IMR-90 (cell line): ENCODE results near the gene NAXE. TPM values are rescaled to one million over a fixed set of nuclear protein-coding genes. Genes with fewer than 3 reads are reported as not detected.

Experiments used
- ATAC-seq: fragments of 200-7000 bp; cut with Tn5 transposase; 2 replicates; pipeline ENCODE4 v1.9.1; 2020; ENCODE audit warnings: low read depth, mild to moderate bottlenecking, moderate library complexity
- BruUV-seq: library from RNA; stranded (reverse); fragments of 400-500 nt; replicated peaks from 2 replicates; lab custom pipeline; 2021; lab: Mats Ljungman, UMichigan
- CTCF ChIA-PET: fragments of 300-600 bp; formaldehyde crosslinking; extraction: SDS; loops from one replicate; lab custom pipeline; 2021; ENCODE audit warnings: antibody characterized with exemption; lab: Yijun Ruan, JAX
- POLR2A ChIA-PET: fragments of 300-600 bp; sonication (Branson Sonifier 250); formaldehyde crosslinking; loops from one replicate; lab custom pipeline; 2022; ENCODE audit warnings: antibody characterized with exemption; ENCODE audit not compliant: unreplicated experiment; lab: Charles Lee
- DNase-seq: peaks from one replicate; pipeline ENCODE4 v3.0.0; 2013
- H2AFZ ChIP-seq: replicated peaks from 2 replicates; pipeline ENCODE3; 2013; ENCODE audit warnings: low read length, mild to moderate bottlenecking; ENCODE audit not compliant: poor library complexity
- H2AK5ac ChIP-seq: 2 replicates; pipeline ENCODE4 v1.6.1; 2013; ENCODE audit warnings: low read depth, low read length, inconsistent platforms
- H2AK9ac ChIP-seq: replicated peaks from 2 replicates; pipeline ENCODE3; 2013; ENCODE audit warnings: mild to moderate bottlenecking, low read depth, low read length, moderate library complexity; ENCODE audit not compliant: poor library complexity
- H2BK120ac ChIP-seq: 2 replicates; pipeline ENCODE4 v1.6.1; 2013; ENCODE audit warnings: low read depth, low read length, inconsistent platforms
- H2BK15ac ChIP-seq: 3 replicates; pipeline ENCODE4 v1.6.1; 2013; ENCODE audit warnings: low read depth, low read length, inconsistent platforms
- H2BK20ac ChIP-seq: 2 replicates; pipeline ENCODE4 v1.6.1; 2013; ENCODE audit warnings: low read depth, mild to moderate bottlenecking, inconsistent platforms, low read length, moderate library complexity
- H2BK5ac ChIP-seq: 2 replicates; pipeline ENCODE4 v1.6.1; 2013; ENCODE audit warnings: mild to moderate bottlenecking, low read depth, low read length, inconsistent platforms; ENCODE audit not compliant: poor library complexity, severe bottlenecking
- H3K14ac ChIP-seq: replicated peaks from 2 replicates; pipeline ENCODE4 v1.6.1; 2013; ENCODE audit warnings: low read depth, low read length, inconsistent platforms
- H3K18ac ChIP-seq: 2 replicates; pipeline ENCODE4 v1.6.1; 2013; ENCODE audit warnings: low read depth, low read length, control low read depth
- H3K23ac ChIP-seq: 2 replicates; pipeline ENCODE4 v1.6.1; 2013; ENCODE audit warnings: low read depth, low read length, inconsistent platforms
- H3K27ac ChIP-seq: 2 replicates; pipeline ENCODE4 v1.5.1; 2013; ENCODE audit warnings: mild to moderate bottlenecking, control low read depth, low read length; ENCODE audit not compliant: insufficient read depth
- H3K27me3 ChIP-seq: 2 replicates; pipeline ENCODE4 v1.6.1; 2013; ENCODE audit warnings: low read length; ENCODE audit not compliant: control insufficient read depth, insufficient read depth
- H3K36me3 ChIP-seq: 2 replicates; pipeline ENCODE4 v1.6.1; 2013; ENCODE audit warnings: low read length, mixed read lengths; ENCODE audit not compliant: control insufficient read depth, insufficient read depth
- H3K4ac ChIP-seq: 2 replicates; pipeline ENCODE4 v1.6.1; 2013; ENCODE audit warnings: low read depth, low read length, inconsistent platforms
- H3K4me1 ChIP-seq: 2 replicates; pipeline ENCODE4 v1.6.1; 2013; ENCODE audit warnings: low read length, mixed read lengths; ENCODE audit not compliant: control insufficient read depth, insufficient read depth
- H3K4me2 ChIP-seq: 2 replicates; pipeline ENCODE4 v1.6.1; 2013; ENCODE audit warnings: low read depth, mild to moderate bottlenecking, control low read depth, low read length, moderate library complexity
- H3K4me3 ChIP-seq: 2 replicates; pipeline ENCODE4 v1.5.1; 2013; ENCODE audit warnings: low read depth, mild to moderate bottlenecking, control low read depth, low read length, moderate library complexity; ENCODE audit not compliant: insufficient read depth
- H3K56ac ChIP-seq: 2 replicates; pipeline ENCODE4 v1.6.1; 2013; ENCODE audit warnings: low read length, inconsistent platforms; ENCODE audit not compliant: insufficient read depth; ENCODE audit errors: extremely low read depth
- H3K79me1 ChIP-seq, 2 experiments: 2 replicates each; pipeline ENCODE4 v1.6.1; 2013; ENCODE audit warnings: low read length in 2 of 2, inconsistent platforms in 1 of 2, low read depth in 1 of 2
- H3K9ac ChIP-seq: 2 replicates; pipeline ENCODE4 v1.6.1; 2013; ENCODE audit warnings: low read depth, low read length, control low read depth
- H3K9me1 ChIP-seq: 2 replicates; pipeline ENCODE4 v1.6.1; 2013; ENCODE audit warnings: low read length, inconsistent platforms; ENCODE audit not compliant: insufficient read depth
- H3K9me3 ChIP-seq: 2 replicates; pipeline ENCODE4 v1.6.1; 2013; ENCODE audit warnings: low read length; ENCODE audit not compliant: control insufficient read depth, insufficient read depth
- H4K20me1 ChIP-seq: 2 replicates; pipeline ENCODE4 v1.6.1; 2013; ENCODE audit warnings: low read length, inconsistent platforms; ENCODE audit not compliant: insufficient read depth
- H4K5ac ChIP-seq: 2 replicates; pipeline ENCODE4 v1.6.1; 2013; ENCODE audit warnings: mild to moderate bottlenecking, low read depth, low read length, control low read depth
- H4K8ac ChIP-seq, 2 experiments: 2 replicates each; pipeline ENCODE4 v1.6.1; 2013; ENCODE audit warnings: low read depth in 2 of 2, low read length in 2 of 2, control low read depth in 1 of 2, inconsistent platforms in 1 of 2
- H4K91ac ChIP-seq: 2 replicates; pipeline ENCODE4 v1.6.1; 2013; ENCODE audit warnings: low read depth, low read length, inconsistent platforms; ENCODE audit not compliant: insufficient read depth
- BHLHE40 ChIP-seq: fragments of 150-350 bp; IDR thresholded peaks from 2 replicates; pipeline ENCODE4 v1.6.1; 2016; ENCODE audit warnings: mild to moderate bottlenecking, low read depth, low read length
- CEBPB ChIP-seq: IDR thresholded peaks from 2 replicates; pipeline ENCODE4 v1.6.1; 2012; ENCODE audit warnings: low read depth, low read length, improper control_type of control experiment
- CHD1 ChIP-seq: IDR thresholded peaks from 2 replicates; pipeline ENCODE4 v1.6.1; 2012; ENCODE audit warnings: low read depth, low read length, improper control_type of control experiment
- CTCF ChIP-seq: conservative IDR thresholded peaks from 2 replicates; pipeline ENCODE4 v1.5.1; 2012; ENCODE audit warnings: mild to moderate bottlenecking, low read depth, low read length, improper control_type of control experiment
- ELK1 ChIP-seq: fragments of 150-350 bp; IDR thresholded peaks from 2 replicates; pipeline ENCODE4 v1.6.1; 2016; ENCODE audit warnings: low read depth, mild to moderate bottlenecking, low read length, moderate library complexity, borderline replicate concordance
- FOS ChIP-seq: fragments of 150-350 bp; IDR thresholded peaks from 2 replicates; pipeline ENCODE4 v1.6.1; 2016; ENCODE audit warnings: low read depth, low read length
- MAFK ChIP-seq: IDR thresholded peaks from 2 replicates; pipeline ENCODE4 v1.6.1; 2012; ENCODE audit warnings: low read depth, low read length, improper control_type of control experiment
- MAZ ChIP-seq: IDR thresholded peaks from 2 replicates; pipeline ENCODE4 v1.6.1; 2012; ENCODE audit warnings: low read depth, mild to moderate bottlenecking, low read length, improper control_type of control experiment, moderate library complexity, borderline replicate concordance
- MXI1 ChIP-seq: IDR thresholded peaks from 2 replicates; pipeline ENCODE4 v1.6.1; 2012; ENCODE audit warnings: low read depth, mild to moderate bottlenecking, low read length, moderate library complexity, borderline replicate concordance
- NFE2L2 ChIP-seq: fragments of 150-350 bp; IDR thresholded peaks from 2 replicates; pipeline ENCODE4 v1.6.1; 2016; ENCODE audit warnings: low read depth, mild to moderate bottlenecking, low read length
- POLR2A ChIP-seq: IDR thresholded peaks from 2 replicates; pipeline ENCODE4 v1.6.1; 2012; ENCODE audit warnings: mild to moderate bottlenecking, low read depth, low read length
- RAD21 ChIP-seq: IDR thresholded peaks from 2 replicates; pipeline ENCODE4 v1.6.1; 2012; ENCODE audit warnings: low read length, improper control_type of control experiment
- RCOR1 ChIP-seq: IDR thresholded peaks from 2 replicates; pipeline ENCODE4 v1.6.1; 2012; ENCODE audit warnings: mild to moderate bottlenecking, low read length, improper control_type of control experiment; ENCODE audit not compliant: insufficient replicate concordance
- RFX5 ChIP-seq: IDR thresholded peaks from 2 replicates; pipeline ENCODE4 v1.8.0; 2012; ENCODE audit warnings: low read depth, mild to moderate bottlenecking, low read length, moderate library complexity
- SMC3 ChIP-seq: fragments of 150-350 bp; IDR thresholded peaks from 2 replicates; pipeline ENCODE4 v1.6.1; 2016; ENCODE audit warnings: low read depth, mild to moderate bottlenecking, antibody characterized with exemption, low read length, moderate library complexity
- USF2 ChIP-seq: fragments of 150-350 bp; IDR thresholded peaks from 2 replicates; pipeline ENCODE4 v1.6.1; 2017; ENCODE audit warnings: mild to moderate bottlenecking, antibody characterized with exemption, low read length, low read depth
- WGBS, 2 experiments: methylation state at CpG; one replicate each; pipeline versions ENCODE4 v1.1.5 to v1.1.7; 2013; ENCODE audit warnings: missing lambda C conversion rate in 2 of 2; ENCODE audit not compliant: insufficient read length in 1 of 2; ENCODE audit errors: extremely low coverage in 2 of 2; 5-methylcytosine and 5-hydroxymethylcytosine counted together
- dilution Hi-C: fragments of 300-500 bp; cut with HindIII; formaldehyde crosslinking; loops from one replicate; pipeline ENCODE4 v1.14.3; 2018; ENCODE audit warnings: low sequenced_read_pairs; ENCODE audit not compliant: unreplicated experiment
- in situ Hi-C: fragments of 300-500 bp; cut with MboI; formaldehyde crosslinking; loops from 3 replicates; pipeline ENCODE4 v1.14.3; 2019; ENCODE audit warnings: low sequenced_read_pairs, inconsistent platforms, mixed read lengths
- intact Hi-C: fragments of 100-400 bp; cut with micrococcal nuclease; formaldehyde crosslinking; loops from 2 replicates; pipeline ENCODE4 v1.10.0; 2022
- polyA plus RNA-seq, 3 experiments: library from polyadenylated mRNA; depleted of rRNA; stranded (reverse); fragments of >200 nt; gene quantifications; 2 replicates each; pipeline ENCODE4 v1.2.3, GENCODE V29; 2012; ENCODE audit warnings: low replicate concordance in 1 of 3
- total RNA-seq: library from RNA; depleted of rRNA; stranded (reverse); fragments of >200 nt; gene quantifications from 2 replicates; pipeline ENCODE4 v1.2.3, GENCODE V29; 2012

NAXE gene
- total and polyA plus RNA-seq, 2 of the 4 experiments (the other 2 are of a cell fraction): 61.0 to 74.2 TPM

GRCh38 chr1:156582388-156583017 lies 9.1 kb upstream of the NAXE start:
- ATAC-seq (no peak), DNase-seq (no peak)
- Histone ChIP-seq H4K8ac (no peak overlapping the region), H3K9me3 (no peaks in the 10 kb centered on the region), H3K4me2 (no peak overlapping the region), H4K5ac (no peak overlapping the region), H3K4me3 (no peak overlapping the region), H2BK20ac (no peak overlapping the region), H2AFZ (peak overlapping the region; percentile 11), H2BK120ac (no peak overlapping the region), H3K27me3 (peaks cover 21% of the 10 kb centered on the region), H3K79me1 (no peaks in the 10 kb centered on the region), H2AK5ac (no peak overlapping the region), H3K18ac (no peak overlapping the region), H4K20me1 (no peaks in the 10 kb centered on the region), H3K27ac (no peak overlapping the region), H2BK5ac (no peak overlapping the region), H3K56ac (no peak overlapping the region), H3K4me1 (no peaks in the 10 kb centered on the region), H3K23ac (no peak overlapping the region), H3K9ac (no peak overlapping the region), H2AK9ac (no peak overlapping the region), H3K4ac (no peak overlapping the region), H2BK15ac (no peak overlapping the region), H4K91ac (no peak overlapping the region), H3K9me1 (no peaks in the 10 kb centered on the region), H3K36me3 (no peaks in the 10 kb centered on the region), H3K14ac (no peak overlapping the region)
- 78% methylated on average over 4 of the region's 9 CpGs; no CpG with 5 or more reads in 1 of the 2 experiments for WGBS, 2 experiments
- dilution Hi-C loops: no loop called here
- in situ Hi-C loops: no loop called here
- ChIA-PET CTCF (no interaction called here), POLR2A (no interaction called here)
- no TSS peak for BruUV-seq
- intact Hi-C loops: no loop called here
- TF ChIP-seq ELK1 (no peak), MXI1 (no peak), NFE2L2 (no peak), RAD21 (no peak), POLR2A (no peak), MAZ (no peak), BHLHE40 (no peak), USF2 (no peak), CEBPB (no peak), RCOR1 (no peak), MAFK (no peak), RFX5 (no peak), FOS (no peak), CTCF (no peak), CHD1 (no peak), SMC3 (no peak)
